H1 (cell line): Measurements from ENCODE around the gene ERC1. TPM values are rescaled to one million over a fixed set of nuclear protein-coding genes. Genes with fewer than 3 reads are reported as not detected.

ENCODE experiments used
- TAF1 ChIP-seq: IDR thresholded peaks from 2 replicates; pipeline ENCODE4 v1.6.1; 2011; ENCODE audit warnings: mild to moderate bottlenecking, low read depth, low read length
- polyA plus RNA-seq, 7 experiments: library from polyadenylated mRNA; depleted of rRNA in 3 of 7; stranded (reverse) in 5 of 7; unstranded in 2 of 7; fragments of >200 nt in 5 of 7; fragments of 200-250 nt in 2 of 7; gene quantifications; 1 replicate in 5 of 7; 2 replicates in 1 of 7; 4 replicates in 1 of 7; pipeline versions ENCODE4 v1.2.1 to v1.2.3, GENCODE V29; 2011 to 2013; ENCODE audit warnings: missing spikeins in 2 of 7, mixed read lengths in 2 of 7
- total RNA-seq: library from RNA; stranded (reverse); fragmentation: NEBNext Ultra II Directional; extraction: Animal tissue kit (Norgen Biotek cat#: 25700); gene quantifications from 2 replicates; pipeline ENCODE4 v1.2.1, GENCODE V29; 2021

Gene ERC1
- total and polyA plus RNA-seq, 2 of the 8 experiments (the other 6 are each of a cell fraction or from before 2014, with no cell fraction given), result 7.8 to 45.7 TPM

- no peak for TF ChIP-seq TAF1
Measured at GRCh38 chr12:1282670-1283315, 291.8 kb downstream of the ERC1 start (continued).
